T follicular helper cell (primary cell): ENCODE results near the gene MFSD8.
"Not testable (repeated sequence)": the region's sequence is repeated elsewhere in the genome, so short reads cannot be mapped to it uniquely, and the experiment has no call there.

ENCODE experiments used
- DNase-seq: peaks from one replicate; pipeline ENCODE4 v3.0.0-alpha.2; 2020; ENCODE audit warnings: low read depth

The MFSD8 gene

DNA sequence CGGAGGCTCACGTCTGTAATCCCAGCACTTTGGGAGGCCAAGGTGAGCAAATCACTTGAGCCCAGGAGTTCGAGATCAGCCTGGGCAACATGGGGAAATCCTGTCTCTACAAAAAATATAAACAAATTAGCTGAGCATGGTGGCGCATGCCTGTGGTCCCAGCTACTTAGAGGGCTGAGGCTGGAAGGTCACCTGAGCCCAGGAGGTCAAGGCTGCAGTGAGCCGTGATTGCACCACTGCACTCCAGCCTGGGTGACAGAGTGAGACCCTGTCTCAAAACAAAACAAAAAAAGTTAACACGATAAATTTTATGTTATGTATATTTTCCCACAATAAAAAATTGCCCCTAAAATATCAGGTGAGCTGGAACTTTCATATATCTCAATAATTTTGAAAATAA lies 33.1 kb downstream of the MFSD8 start:
- not testable (repeated sequence) for DNase-seq

DNA sequence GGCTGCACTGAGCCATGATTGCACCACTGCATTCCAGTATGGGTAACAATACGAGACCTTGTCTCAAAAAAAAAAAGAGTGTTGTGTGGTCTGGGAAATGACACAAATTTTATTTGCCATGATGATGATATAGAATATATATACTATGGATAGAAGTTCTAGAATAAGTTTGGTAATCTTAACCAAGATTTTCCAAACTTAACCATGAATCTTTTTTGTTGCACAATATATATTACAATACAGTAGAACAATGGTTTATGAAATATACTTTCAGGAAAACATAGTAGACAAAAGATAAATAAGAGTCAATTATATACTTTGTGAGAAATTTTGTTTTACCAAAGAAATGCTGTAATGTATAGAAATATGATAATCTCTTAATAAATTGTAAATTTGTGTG lies 34.8 kb downstream of the MFSD8 start:
- no peak for DNase-seq

DNA sequence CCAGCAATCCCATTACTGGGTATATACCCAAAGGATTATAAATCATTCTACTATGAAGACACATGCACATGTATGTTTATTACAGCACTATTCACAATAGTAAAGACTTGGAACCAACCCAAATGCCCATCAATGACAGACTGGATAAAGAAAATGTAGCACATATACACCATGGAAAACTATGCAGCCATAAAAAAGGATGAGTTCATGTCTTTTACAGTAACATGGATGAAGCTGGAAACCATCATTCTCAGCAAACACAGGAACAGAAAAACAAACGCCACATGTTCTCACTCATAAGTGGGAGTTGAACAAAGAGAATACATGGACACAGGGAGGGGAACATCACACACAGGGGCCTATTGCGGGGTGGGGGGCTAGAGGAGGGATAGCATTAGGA lies 39.3 kb downstream of the MFSD8 start:
- DNase-seq, result not testable (repeated sequence)

DNA sequence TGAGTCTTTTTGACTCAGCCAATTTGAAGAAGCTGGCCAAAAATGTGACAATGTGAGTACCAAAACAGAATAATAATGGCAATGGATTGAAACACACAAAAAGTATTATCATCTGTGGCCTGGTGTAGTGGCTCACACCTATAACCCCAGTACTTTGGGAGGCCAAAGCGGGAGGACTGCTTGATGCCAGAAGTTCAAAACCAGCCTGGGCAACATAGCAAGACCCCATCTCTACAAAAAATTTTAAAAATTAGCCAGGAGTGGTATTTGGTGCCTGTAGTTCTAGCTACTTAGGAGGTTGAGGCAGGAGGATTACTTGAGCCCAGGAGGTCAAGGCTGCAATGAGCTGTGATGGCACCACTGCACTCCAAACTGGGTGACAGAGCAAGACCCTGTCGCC lies 42.7 kb downstream of the MFSD8 start:
- no peak for DNase-seq

DNA sequence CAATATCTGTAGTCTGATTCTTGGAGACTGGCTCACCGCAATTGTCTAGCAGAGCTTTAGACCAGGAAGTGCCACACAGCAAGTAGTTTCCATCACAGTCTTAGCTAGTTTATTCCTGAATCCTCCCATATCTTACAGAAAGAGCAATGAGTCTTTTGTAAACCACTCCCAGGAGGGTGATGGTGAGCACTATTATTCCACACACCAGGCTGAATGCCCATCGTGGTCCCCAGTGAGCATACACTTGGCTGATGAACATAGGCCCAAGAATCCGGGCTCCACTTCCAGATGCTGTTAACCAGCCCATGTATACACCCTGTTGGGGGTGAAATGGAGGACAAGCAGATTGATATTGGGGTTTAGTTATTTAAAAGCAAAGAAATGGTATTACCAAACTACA lies 44.5 kb downstream of the MFSD8 start:
- DNase-seq, result no peak

DNA sequence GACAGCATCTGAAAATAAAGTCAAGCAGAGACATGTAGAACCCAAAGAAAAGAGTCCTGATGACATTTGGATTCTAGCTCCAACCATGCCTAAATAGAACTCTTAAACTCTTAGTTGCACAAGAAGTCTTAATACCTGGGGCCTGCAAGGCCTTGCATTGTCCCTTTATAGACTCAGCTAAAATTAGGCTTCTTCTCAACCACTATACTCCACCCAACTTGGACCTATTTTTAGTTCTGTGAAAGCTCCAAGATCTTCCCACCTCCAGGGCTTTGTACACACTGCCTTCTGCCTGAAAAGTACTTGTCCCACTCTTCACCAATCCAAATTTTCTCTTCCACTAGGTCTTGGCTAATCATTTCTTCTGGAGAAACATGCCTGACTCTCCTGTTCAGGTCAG lies 47.8 kb downstream of the MFSD8 start:
- DNase-seq, result no peak

DNA sequence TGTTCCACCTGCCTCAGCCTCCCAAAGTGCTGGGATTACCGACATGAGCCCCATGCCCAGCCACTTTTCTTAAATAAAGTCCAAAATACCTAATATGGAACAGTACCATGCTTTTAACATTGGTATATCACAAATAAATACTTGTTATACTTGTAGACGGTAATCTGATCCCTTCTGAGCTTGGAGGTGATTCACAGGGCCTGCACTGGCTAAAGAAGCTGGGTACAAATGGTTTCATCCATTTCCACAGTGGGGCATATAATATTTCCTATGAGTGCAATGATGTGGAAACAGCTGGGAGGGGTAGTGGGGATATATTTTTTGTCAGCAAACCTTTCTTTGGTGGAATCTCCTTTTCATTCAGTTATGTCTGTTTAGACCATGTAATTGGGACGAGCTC lies 48.5 kb downstream of the MFSD8 start:
- DNase-seq, result no peak

DNA sequence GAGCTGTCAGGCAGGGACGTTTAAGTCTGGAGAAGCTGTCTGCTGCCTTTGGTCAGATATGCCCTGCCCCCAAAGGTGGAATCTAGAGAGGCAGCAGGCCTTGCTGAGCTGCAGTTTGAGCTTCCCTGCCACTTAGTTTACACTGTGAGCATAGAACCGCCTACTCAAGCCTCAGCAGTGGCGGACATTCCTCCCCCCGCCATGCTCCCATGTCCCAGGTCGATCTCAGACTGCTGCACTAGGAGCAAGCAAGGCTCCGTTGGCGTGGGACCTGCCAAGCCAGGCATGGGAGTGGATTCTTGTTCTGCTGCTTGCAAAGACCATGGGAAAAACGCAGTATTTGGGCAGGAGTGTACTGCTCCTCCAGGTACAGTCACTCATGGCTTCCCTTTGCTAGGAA lies 59.9 kb downstream of the MFSD8 start:
- no peak for DNase-seq

DNA sequence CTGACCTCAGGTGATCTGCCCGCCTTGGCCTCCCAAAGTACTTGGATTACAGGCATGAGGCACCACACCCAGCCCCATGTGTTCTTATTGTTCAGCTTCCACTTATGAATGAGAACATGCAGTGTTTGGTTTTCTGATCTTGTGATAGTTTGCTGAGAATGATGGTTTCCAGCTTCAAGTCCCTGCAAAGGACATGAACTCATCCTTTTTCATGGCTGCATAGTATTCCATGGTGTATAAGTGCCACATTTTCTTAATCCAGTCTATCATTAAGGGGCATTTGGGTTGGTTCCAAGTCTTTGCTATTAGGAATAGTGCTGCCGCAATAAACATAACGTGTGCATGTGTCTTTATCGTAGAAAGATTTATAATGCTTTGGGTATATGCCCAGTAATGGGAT lies 65.3 kb downstream of the MFSD8 start:
- DNase-seq, result not testable (repeated sequence)

DNA sequence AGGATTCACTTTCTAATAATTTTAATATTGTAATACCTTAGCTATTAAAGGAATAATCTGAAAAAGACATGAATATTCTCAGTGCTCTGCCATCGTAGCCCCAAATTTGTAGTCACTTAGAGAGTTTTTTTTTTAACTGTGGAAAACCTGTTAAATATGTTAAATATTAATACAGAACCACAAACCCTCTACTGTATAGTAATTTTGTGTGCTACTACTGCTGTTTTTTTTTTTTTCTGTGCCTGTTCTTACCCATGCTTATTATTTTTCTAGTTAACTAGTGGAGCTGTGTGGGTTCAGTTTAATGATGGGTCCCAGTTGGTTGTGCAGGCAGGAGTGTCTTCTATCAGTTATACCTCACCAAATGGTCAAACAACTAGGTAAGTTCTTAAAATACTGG lies 68.4 kb downstream of the MFSD8 start:
- DNase-seq, result no peak

DNA sequence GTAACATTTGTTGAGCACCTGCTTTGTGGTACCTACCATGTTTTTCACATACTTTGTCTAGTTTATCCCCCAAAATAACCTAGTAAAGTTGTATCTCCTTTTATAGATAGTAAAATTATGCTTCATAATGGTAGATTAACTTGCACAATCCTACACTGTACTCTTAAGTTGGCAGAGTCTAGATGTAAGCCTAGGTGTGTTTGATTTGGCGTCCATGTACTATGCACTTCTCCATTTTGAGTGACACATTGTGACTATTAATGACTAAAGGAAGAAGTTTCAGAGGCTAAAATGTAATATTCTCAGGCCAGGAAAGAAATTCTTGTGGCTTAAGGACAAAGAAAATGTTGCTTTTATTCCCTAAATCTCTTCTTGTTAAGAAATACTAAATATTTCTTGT lies 68.9 kb downstream of the MFSD8 start:
- no peak for DNase-seq

DNA sequence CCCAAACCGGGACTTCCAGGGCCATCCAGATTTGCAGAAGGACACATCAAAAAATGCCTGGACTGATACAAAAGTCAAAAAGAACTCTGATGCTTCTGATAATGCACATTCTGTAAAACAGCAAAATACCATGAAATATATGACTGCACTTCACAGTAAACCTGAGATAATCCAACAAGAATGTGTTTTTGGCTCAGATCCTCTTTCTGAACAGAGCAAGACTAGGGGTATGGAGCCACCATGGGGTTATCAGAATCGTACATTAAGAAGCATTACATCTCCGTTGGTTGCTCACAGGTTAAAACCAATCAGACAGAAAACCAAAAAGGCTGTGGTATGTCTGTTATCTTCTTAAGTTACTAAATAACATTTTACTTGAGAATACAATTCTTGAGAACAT lies 75.1 kb downstream of the MFSD8 start:
- no peak for DNase-seq

DNA sequence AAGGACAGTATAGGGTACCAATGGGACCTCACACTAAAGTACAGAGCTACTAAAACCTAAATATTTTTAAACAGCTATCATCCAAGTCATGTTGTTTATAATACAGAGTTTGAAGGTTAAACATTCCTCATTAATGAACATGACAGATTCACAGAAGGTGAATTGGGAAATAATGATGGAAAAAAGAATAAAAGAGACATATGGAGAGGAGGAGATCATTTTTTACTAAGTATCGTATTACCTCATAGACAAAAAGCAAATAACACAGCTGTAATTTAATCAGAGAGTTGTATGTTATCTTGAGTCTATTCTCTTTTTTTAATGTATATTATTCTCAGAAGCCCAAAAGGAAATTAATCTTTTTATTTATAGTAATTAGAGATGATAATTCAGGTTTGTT lies 76.4 kb downstream of the MFSD8 start:
- no peak for DNase-seq

DNA sequence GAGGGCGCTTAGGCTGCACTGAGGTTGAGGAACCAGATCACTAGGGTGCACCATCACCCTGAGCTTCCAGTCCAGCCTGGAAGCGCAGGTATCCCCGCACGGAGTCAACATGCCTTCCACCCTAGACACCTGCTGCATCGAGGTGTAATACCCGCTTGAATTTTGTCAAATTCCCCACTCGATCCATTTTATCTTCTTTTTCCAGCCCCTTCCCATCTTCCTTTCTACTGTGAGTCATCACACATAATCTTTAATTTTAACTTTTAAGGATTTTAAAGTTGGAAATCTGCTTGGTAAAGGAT lies 83.5 kb downstream of the MFSD8 start:
- DNase-seq, result no peak

DNA sequence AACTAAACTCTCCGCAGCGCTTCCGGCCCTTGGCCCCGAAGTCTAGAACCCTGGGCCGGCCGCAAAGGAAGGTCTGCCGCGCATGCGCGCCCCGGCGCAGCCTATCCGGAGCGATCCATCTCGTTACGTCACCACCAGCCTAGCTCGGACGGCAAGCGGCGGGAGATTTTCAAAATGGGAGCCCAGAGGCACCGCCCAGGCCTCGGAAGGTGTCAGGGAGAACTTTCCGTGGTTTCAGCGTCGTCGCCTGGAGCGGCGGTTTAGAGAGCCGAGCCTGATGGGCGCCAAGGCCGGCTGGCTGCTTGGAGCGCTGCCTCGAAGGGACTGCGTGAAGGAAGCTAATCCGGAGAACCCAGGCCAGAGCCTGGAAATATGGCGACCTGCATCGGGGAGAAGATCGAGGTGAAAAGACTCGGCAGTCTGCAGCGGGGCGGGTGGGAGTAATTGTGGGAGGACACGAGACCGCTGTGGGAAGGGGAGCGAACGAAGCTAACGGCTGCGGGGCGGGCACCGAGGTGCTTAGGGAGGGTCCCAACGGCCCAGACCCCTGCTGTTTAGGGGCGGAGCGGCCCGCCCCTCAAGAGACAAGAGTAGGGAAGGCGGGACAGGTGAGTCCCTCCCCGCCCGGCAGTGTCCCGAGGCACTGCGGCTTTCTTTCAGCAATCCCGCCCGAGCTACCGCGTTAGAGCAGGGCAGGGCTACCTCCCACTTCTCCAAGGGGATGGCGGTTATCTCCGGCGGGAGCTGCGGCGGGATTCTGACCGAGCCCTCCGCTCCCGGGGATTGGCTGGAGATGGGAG lies 84.0 kb downstream of the MFSD8 start, which contains the start of gene PLK4:
PLK4 (plus strand) TSS at position 131 of the 800 bp plus-strand sequence; CDS start at position 373, 242 bp downstream.
- peak; percentile 85 for DNase-seq

DNA sequence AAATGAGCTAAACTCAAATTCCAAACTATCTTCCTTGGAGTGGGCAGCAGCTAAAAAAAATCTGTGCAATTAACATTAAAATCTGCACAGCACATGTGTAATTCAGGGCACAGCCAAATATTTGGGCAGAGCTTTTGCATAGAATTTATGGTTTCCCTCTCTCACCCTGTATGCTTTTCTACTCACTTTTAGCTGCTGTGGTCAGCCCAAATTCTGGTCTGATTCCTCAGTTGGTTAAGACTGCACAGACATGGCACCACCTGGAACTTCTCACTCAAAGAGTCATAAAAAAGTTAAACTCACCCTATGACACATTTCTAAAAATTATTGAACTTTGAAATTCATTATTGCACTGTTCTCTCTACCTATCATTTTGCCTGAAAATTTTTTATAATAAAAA lies 89.2 kb downstream of the MFSD8 start:
- DNase-seq, result no peak

DNA sequence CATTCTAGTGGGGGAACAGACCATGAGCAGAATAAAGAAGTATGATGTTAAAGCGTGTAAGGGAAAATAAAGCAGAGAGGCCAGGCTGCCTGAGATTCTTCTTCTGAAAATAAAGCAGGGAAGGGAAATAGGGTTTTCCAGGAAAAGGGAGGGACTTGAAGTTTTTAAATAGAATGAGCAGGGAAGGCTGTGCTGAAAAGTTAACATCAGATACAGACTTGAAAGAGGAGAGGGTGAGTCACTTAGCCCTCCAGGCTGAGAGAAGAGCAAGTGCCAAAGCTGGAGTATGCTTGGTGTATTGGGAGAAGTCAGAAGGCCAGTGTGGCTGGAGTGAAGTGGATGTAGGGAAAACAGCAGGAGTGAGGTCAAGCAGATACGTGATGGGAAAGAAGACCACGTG lies 94.3 kb downstream of the MFSD8 start:
- no peak for DNase-seq

DNA sequence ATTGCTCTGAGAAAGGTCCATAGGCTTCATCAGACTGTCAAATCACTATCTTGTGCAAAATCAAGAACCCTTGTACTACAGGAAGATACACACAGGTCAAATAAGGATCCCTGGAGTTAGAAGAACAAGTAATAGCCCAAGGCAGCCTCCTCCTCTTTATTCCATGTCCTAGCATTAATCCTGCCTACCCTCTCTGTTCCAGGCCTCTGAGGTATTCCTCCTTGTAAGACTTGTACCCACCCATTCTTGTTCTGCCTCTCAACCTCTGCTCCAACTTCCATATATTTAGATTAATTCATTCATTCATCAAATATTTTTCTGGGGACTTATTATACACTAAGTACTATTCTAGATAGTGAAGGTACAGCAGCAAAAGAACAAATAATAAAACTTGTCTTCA lies 94.7 kb downstream of the MFSD8 start:
- DNase-seq, result no peak

DNA sequence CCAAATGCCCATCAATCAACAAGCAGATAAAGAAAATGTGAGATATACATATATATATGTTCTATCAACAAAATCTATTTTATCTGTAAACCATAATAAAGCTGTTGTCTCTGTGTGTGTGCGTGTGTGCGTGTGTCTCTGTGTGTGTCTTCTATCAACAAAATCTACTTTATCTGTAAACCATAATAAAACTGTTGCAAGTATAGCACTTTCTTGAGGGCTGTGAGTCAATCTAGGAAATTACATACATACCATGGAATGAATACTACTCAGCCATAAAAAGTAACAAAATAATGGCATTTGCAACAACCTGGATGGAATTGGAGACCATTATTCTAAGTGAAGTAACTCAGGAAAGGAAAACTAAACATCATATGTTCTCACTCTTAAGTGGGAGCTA lies 96.8 kb downstream of the MFSD8 start:
- no peak for DNase-seq
